H1 (cell line): ENCODE measurements around the gene HHAT.

Source experiments
- ATF2 ChIP-seq: IDR thresholded peaks from 2 replicates; pipeline ENCODE4 v1.6.1; 2012; ENCODE audit warnings: low read length, inconsistent platforms
- CTCF ChIP-seq, 3 experiments: IDR thresholded peaks; 1 replicate in 2 of 3; 2 replicates in 1 of 3; pipeline versions ENCODE4 v1.5.1 to v1.6.1; 2011; ENCODE audit warnings: low read length in 3 of 3, mild to moderate bottlenecking in 3 of 3, inconsistent platforms in 2 of 3, low read depth in 1 of 3, moderate library complexity in 1 of 3; ENCODE audit not compliant: insufficient read depth in 1 of 3; ENCODE audit errors: control extremely low read depth in 1 of 3
- SIRT6 ChIP-seq: IDR thresholded peaks from one replicate; pipeline ENCODE4 v1.7.1; 2012; ENCODE audit warnings: low read length, inconsistent platforms
- YY1 ChIP-seq: IDR thresholded peaks from 2 replicates; pipeline ENCODE4 v1.6.1; 2011; ENCODE audit warnings: low read depth, mild to moderate bottlenecking, low read length

- TF ChIP-seq YY1 (no peak), ATF2 (no peak), SIRT6 (no peak), CTCF (IDR thresholded peaks at IDR 0.05; ENCODE audit: control extremely low read depth in 1 of 3, insufficient read depth in 1 of 3, low read depth in 1 of 3, low read length in 3 of 3) (no peak)
These were observed 32.0 kb upstream of the HHAT start for GRCh38 chr1:210296682-210297081.
